Gastrocnemius medialis (tissue), 4 donors: Measurements from ENCODE around the gene LRFN2. TPM values are rescaled to one million over a fixed set of nuclear protein-coding genes. Genes with fewer than 3 reads are reported as not detected.

Experiments used
- ATAC-seq, 2 donors: fragments of 150-250 bp; one replicate each; pipeline ENCODE4 v1.9.1; 2016
- DNase-seq, 2 donors: peaks; one replicate each; pipeline ENCODE4 v3.0.0-alpha.2; 2019
- H3K27ac ChIP-seq, 4 donors: fragments of 200-600 bp; sonication (generic); 1 replicate in 1 of 4; 2 replicates in 3 of 4; pipeline ENCODE4 v1.5.1; 2016 to 2018; ENCODE audit warnings: mild to moderate bottlenecking in 2 of 4, moderate library complexity in 1 of 4
- H3K27me3 ChIP-seq, 3 donors: fragments of 200-600 bp; sonication (generic) in 2 of 3; 1 replicate in 1 of 3; 2 replicates in 2 of 3; pipeline versions ENCODE4 v1.5.1 to v1.6.0; 2016 to 2019; ENCODE audit warnings: mild to moderate bottlenecking in 1 of 3, moderate library complexity in 1 of 3
- H3K36me3 ChIP-seq, 2 donors: fragments of 200-600 bp; sonication (generic) in 1 of 2; one replicate each; pipeline ENCODE4 v1.5.1; 2017 to 2018
- H3K4me1 ChIP-seq, 2 donors: fragments of 200-600 bp; sonication (generic) in 1 of 2; one replicate each; pipeline ENCODE4 v1.5.1; 2016 to 2017; ENCODE audit warnings: mild to moderate bottlenecking in 2 of 2
- H3K4me3 ChIP-seq, 4 donors: fragments of 200-600 bp; sonication (generic) in 3 of 4; 1 replicate in 1 of 4; 2 replicates in 3 of 4; pipeline ENCODE4 v1.5.1; 2016 to 2019; ENCODE audit warnings: mild to moderate bottlenecking in 2 of 4
- H3K9me3 ChIP-seq, 3 donors: fragments of 200-600 bp; sonication (generic) in 2 of 3; 1 replicate in 1 of 3; 2 replicates in 2 of 3; pipeline ENCODE4 v1.5.1; 2016 to 2019
- POLR2A ChIP-seq, 2 donors: fragments of 450-650 bp; IDR thresholded peaks; one replicate each; pipeline ENCODE4 v1.6.1; 2017; ENCODE audit warnings: antibody characterized with exemption in 2 of 2, mild to moderate bottlenecking in 2 of 2, moderate library complexity in 2 of 2
- in situ Hi-C, 4 donors: fragments of 200-750 bp; cut with MboI; loops; one replicate each; pipeline versions ENCODE4 v1.15.0 to v1.8.0; 2017; ENCODE audit warnings: low sequenced_read_pairs in 4 of 4
- intact Hi-C: fragments of 100-400 bp; cut with DNase I; formaldehyde crosslinking; loops from one replicate; pipeline ENCODE4 v1.15.1; 2023; ENCODE audit warnings: low total_unique reads
- total RNA-seq, 4 donors: library from RNA; depleted of rRNA; stranded (reverse); fragments of >200 nt; gene quantifications; one replicate each; pipeline versions ENCODE4 v1.1.0 to v1.2.3, GENCODE V29; 2016
- TF ChIP-seq, protein P1 (sequence below), 5 experiments: fragments of 450-650 bp in 3 of 5; fragments of 200-600 bp in 2 of 5; sonication (generic) in 2 of 5; IDR thresholded peaks in 4 of 5; conservative IDR thresholded peaks in 1 of 5; 1 replicate in 4 of 5; 2 replicates in 1 of 5; pipeline ENCODE4 v1.5.1; 2016 to 2019; ENCODE audit warnings: antibody characterized with exemption in 5 of 5, mild to moderate bottlenecking in 3 of 5, moderate library complexity in 3 of 5

LRFN2 gene
- not detected for total RNA-seq

DNA sequence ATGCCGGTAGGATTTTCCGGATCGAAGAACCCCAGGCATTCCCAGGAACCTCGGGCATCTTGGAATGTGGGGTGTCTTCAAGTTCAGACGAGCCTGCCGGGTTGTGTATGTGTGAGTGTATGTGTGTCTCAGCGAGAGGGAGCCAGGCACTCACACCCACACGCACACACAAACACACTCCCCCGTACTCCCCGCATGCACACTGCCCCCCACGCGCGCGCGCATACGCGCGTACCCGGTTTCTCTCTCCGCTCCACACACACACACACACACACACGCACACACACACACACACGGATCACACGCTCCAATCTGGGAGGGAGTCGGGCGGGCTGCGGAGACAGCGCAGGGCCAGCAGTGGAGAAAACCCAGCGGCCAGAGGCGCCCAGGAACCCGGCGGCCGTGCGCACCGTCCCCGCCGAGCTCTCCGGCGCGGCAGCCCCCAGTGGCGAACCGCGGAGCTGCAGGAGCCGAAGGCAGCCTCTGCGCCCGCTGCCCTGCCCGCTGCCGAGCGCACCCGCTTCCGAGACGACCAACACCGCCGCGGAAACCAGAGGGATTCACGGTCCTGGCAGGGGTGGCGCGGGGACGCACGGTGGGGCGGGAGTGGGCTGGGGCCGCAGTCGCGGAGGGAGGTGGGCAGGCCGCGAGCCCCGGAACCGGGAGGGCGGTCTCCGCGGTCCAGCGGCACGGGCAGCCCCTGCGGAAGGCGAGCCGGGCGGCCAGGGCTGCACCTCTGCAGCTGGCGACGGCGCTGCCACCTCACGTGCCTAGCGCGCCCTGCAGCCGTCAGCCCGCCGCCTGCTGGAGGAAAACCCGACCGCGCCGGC lies at the start of gene LRFN2:
Gene LRFN2, minus strand, starts transcription at position 125 of the 830 bp plus-strand sequence.
- in situ Hi-C loops = loop anchor here in 3 of 4 donors (25.0 kb wide), 2 partner anchors 250 to 600 kb away; no protein-coding TSS in a partner anchor

DNA sequence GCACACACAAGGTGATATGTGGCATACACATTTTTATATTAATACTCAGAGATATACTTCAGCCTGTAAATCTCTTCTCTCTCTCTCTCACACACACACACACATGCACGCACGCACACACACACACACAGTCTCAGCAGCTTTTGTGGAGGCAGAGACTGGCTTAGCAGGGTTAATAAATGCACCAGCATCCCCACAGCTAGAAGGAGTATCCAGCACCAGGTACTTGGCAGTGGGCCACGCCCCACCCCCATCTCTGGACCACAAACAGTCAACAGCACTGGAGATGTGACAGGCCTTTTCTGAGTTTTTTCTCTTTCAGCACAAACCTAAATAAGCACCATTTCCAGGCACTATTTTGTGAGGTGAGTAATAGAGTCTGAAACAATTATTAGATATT lies 47.3 kb upstream of the LRFN2 start:
- H3K4me1 ChIP-seq = no peaks in the 10 kb centered on the region
- no peak for TF ChIP-seq POLR2A (IDR thresholded peaks at IDR 0.05)
- TF ChIP-seq, protein P1, sequence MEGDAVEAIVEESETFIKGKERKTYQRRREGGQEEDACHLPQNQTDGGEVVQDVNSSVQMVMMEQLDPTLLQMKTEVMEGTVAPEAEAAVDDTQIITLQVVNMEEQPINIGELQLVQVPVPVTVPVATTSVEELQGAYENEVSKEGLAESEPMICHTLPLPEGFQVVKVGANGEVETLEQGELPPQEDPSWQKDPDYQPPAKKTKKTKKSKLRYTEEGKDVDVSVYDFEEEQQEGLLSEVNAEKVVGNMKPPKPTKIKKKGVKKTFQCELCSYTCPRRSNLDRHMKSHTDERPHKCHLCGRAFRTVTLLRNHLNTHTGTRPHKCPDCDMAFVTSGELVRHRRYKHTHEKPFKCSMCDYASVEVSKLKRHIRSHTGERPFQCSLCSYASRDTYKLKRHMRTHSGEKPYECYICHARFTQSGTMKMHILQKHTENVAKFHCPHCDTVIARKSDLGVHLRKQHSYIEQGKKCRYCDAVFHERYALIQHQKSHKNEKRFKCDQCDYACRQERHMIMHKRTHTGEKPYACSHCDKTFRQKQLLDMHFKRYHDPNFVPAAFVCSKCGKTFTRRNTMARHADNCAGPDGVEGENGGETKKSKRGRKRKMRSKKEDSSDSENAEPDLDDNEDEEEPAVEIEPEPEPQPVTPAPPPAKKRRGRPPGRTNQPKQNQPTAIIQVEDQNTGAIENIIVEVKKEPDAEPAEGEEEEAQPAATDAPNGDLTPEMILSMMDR (IDR thresholded peaks at IDR 0.05 in 4 of 5, conservative IDR thresholded peaks at IDR 0.05 in 1 of 5) = no peak
- no peaks in the 10 kb centered on the region for H3K36me3 ChIP-seq
- no peaks in the 10 kb centered on the region for H3K27me3 ChIP-seq
- in situ Hi-C loops (no loop called here), intact Hi-C loops (no loop called here)
- no peaks in the 10 kb centered on the region for H3K9me3 ChIP-seq
- no peak overlapping the region for H3K27ac ChIP-seq
- no peak for ATAC-seq
- no peak overlapping the region for H3K4me3 ChIP-seq
- DNase-seq = no peak

More for the DNA sequence above, at the start of gene LRFN2:
- TF ChIP-seq POLR2A (IDR thresholded peaks at IDR 0.05) = no peak
- TF ChIP-seq, protein P1 (IDR thresholded peaks at IDR 0.05 in 4 of 5, conservative IDR thresholded peaks at IDR 0.05 in 1 of 5) = peak; percentile 60 to 88 (median 78)
- H3K4me3 ChIP-seq = peak within 1 kb of the TSS; percentile 37 to 64 (median 54)
- H3K27ac ChIP-seq = peak within 1 kb of the TSS; percentile 43 to 71 (median 56)
- intact Hi-C loops = loop anchor here (2.0 to 10.0 kb wide), 4 partner anchors 170 to 605 kb away; no protein-coding TSS in a partner anchor
- ATAC-seq (peak; percentile 88), DNase-seq (peak; percentile 33 to 54)
- H3K9me3 ChIP-seq = no peaks in the 10 kb centered on the region
- H3K27me3 ChIP-seq = peaks cover 0 to 4% (median 0%) of the 10 kb centered on the region in 3 donors
- H3K36me3 ChIP-seq = no peaks in the 10 kb centered on the region
- peaks cover 4 to 10% of the 10 kb centered on the region in 2 donors for H3K4me1 ChIP-seq

DNA sequence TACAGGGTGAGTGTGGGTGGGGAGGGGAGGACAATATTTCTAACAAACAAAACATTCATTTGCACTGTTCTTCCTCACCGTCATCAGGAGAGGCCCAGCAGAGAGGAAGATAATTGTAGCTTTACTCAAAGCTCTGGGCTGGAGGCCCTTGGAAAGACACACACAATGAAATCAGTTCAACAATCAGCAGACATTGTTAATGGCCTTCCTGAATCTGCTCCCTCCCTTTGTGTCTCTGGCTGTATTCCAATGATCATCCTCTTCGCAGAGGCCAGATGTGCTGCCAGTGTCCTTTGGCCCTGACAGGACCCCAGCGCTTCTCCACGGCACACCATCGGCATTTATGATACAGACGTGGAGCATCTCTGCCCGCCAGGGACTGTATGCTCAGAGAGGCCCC lies 44.6 kb upstream of the LRFN2 start:
- Histone ChIP-seq H3K9me3 (no peaks in the 10 kb centered on the region), H3K27ac (no peak overlapping the region), H3K4me1 (no peaks in the 10 kb centered on the region), H3K36me3 (no peaks in the 10 kb centered on the region), H3K27me3 (no peaks in the 10 kb centered on the region), H3K4me3 (no peak overlapping the region)
- in situ Hi-C loops (no loop called here), intact Hi-C loops (no loop called here)
- TF ChIP-seq, protein P1 (IDR thresholded peaks at IDR 0.05 in 4 of 5, conservative IDR thresholded peaks at IDR 0.05 in 1 of 5) = no peak
- TF ChIP-seq POLR2A (IDR thresholded peaks at IDR 0.05) = no peak
- no peak for DNase-seq
- ATAC-seq = no peak

DNA sequence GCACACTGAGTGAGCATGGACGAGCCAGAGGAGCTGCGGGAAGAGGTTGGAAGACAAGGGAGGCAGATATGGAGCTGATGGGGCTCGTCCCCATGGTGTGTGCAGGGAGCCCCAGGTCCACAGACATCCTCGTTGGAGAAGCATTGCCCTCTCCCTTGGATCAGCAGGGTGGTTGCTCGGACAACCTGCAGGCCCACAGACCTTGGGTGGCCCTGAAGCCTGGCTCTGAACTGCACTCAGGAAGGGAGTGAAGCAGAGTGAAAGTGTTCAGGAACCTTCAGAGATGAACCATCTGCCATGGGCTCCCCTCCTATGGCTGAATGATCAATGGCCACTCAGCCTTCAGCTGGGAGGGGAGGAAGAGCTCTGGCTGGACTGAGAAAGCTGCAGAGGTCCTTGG lies 43.3 kb upstream of the LRFN2 start:
- no peaks in the 10 kb centered on the region for H3K9me3 ChIP-seq
- no peak for TF ChIP-seq POLR2A (IDR thresholded peaks at IDR 0.05)
- TF ChIP-seq, protein P1 (IDR thresholded peaks at IDR 0.05 in 4 of 5, conservative IDR thresholded peaks at IDR 0.05 in 1 of 5) = no peak
- no peaks in the 10 kb centered on the region for H3K4me1 ChIP-seq
- H3K27me3 ChIP-seq = no peaks in the 10 kb centered on the region
- DNase-seq (no peak), ATAC-seq (no peak)
- no peak overlapping the region for H3K4me3 ChIP-seq
- intact Hi-C loops (no loop called here), in situ Hi-C loops (no loop called here)
- no peaks in the 10 kb centered on the region for H3K36me3 ChIP-seq
- no peak overlapping the region for H3K27ac ChIP-seq
